CMK (cell line): ENCODE data around the gene RABAC1.
"Not testable (repeated sequence)": the region's sequence is repeated elsewhere in the genome, so short reads cannot be mapped to it uniquely, and the experiment has no call there.

Source experiments
- DNase-seq: peaks from one replicate; pipeline ENCODE4 v3.0.0-alpha.2; 2010; ENCODE audit warnings: low read depth

Gene RABAC1

GRCh38 chr19:41945135-41945766, 13.9 kb downstream of the RABAC1 start:
- DNase-seq: no peak

- no peak for DNase-seq
These were observed 14.8 kb downstream of the RABAC1 start for GRCh38 chr19:41944336-41944735.

GRCh38 chr19:41941410-41942202, 17.5 kb downstream of the RABAC1 start:
- DNase-seq: no peak

DNA sequence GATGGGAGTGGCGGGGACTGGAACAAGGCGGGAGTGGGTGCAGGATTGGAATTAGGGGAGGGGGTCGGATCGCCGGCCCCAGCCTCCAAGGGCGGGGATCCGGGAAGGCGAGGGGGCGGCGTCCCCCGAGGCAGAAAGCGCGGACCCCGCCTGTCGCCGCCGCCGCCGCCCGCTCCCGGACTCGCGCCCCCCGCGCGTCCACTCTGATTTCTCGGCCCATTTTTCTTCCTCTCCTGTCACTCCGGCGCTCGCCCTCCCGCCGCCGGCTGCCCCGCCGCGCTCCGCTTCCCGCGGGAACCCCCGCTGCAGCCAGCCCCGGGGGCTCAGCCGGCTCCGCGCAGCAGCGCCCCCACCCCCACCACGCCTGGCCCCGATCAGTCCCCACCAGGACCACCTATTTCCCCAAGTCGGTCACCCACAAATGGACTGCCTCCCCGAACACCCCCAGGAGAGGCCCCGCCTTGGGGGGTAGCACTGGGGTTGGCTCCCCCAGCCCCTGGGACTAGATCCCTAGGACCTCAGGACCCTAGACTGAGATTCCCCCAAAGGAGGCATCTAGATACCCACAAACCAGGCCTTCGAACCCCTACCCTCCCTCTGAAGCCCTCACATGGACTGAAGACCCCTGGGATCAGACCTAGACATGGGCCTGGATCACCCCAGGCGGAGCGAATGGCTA, 18.3 kb downstream of the RABAC1 start:
- no peak for DNase-seq

GRCh38 chr19:41939861-41940730, 19.0 kb downstream of the RABAC1 start:
- DNase-seq: no peak

- DNase-seq: not testable (repeated sequence)
These were observed 19.9 kb downstream of the RABAC1 start for GRCh38 chr19:41939209-41939608.

- DNase-seq: no peak
These were observed 21.3 kb downstream of the RABAC1 start for GRCh38 chr19:41937525-41938468.

GRCh38 chr19:41936961-41937360, 22.2 kb downstream of the RABAC1 start:
- no peak for DNase-seq

- no peak for DNase-seq
These were observed 22.7 kb downstream of the RABAC1 start for GRCh38 chr19:41936416-41936850.

DNA sequence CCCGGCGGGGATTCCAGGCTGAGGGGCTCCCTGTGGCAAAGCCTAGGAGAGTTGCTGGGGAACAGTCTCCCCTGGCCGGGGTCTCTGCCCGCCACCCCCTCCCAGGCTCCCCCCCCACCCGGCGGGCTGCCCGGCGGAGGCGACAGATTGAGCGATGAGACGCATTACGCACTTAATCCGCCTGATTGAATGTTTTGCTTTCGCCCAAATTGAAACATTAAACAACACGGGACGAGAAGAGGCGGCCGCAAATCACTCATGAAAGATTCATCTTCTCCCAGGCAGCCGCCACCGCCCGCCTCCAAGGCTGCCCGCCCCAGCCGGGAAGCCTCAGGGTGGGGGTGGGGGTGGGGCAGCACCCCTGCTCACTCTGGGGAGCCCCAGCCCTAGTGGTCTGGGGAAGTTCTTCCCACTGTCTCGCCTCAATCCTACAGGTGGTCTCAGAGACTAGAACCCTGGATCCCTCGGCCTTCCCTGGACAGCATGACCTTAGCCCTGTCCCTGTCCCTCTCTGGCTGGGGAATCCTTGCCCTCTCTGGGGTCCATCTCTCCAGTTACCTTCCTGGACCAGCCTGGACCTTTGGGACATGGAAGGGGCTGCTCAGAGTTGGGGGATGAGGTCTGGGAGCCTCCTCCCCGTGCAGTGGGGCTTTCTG, 23.2 kb downstream of the RABAC1 start:
- DNase-seq: no peak

GRCh38 chr19:41934849-41935374, 24.2 kb downstream of the RABAC1 start:
- no peak for DNase-seq

DNA sequence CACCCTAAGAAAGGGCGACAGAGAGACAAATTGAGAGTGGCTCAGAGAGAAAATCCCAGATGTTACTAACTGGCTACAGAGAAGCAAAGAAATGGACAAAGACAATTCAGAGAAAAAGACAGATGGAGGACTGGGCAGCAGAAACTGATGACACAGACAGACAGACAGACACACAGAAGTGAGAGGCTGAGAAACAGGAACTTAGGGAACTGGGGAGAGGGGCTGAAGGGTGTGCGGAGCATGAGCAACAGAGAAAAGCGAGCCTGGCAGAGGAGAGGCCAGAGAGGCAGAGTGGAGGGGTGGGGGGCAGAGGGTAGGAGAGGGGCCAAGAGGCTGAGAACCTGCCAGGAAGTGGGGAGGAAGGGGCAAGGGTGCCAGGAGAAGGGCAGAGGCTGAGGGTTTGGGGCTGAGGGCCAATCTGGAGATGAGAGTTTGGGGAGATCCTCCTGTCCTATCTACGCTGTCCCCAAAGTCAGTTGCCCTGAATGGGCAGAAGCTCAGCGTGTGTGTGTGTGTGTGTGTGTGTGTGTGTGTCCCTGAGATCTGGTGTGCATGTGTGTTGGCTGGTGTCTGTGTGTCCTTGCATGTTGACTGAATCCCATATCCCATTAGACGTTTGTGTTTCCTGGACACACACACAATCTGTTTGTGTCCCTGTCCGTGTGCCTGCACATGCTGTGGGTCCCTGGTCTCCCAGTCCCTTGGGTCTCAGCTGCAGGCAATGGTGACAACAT, 25.3 kb downstream of the RABAC1 start:
- no peak for DNase-seq

DNA sequence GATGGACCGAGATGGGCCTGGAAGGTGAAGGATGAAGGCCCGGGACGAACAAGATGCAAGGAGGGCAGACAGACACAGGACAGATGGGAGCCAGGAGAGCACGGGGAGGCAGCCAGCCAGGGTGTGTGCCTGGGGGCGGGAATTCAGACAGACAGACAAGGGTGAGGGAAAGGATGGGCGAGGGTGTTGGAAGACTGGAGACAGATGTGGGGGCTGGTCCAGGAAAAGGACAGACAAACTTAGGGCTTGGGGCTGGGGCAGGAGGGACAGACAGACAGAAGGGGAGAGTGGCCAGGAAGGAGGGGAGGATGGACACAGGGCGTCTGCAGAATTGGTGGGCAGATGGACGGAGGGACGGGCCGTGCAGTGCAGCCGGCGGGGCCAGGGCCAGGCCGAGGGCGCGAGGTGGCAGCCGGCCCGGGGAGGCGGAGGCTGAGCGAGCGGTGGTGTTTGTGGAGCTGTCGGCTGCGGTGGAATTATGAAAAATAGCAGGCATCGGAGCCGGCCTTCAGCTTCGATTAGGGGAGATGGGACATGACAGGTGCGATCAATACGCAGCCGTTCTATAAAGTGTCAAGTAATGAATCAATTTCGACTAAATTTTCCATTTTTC, 26.3 kb downstream of the RABAC1 start:
- no peak for DNase-seq

- no peak for DNase-seq
These were observed 26.8 kb downstream of the RABAC1 start for GRCh38 chr19:41932259-41932719.

GRCh38 chr19:41930926-41931592, 28.1 kb downstream of the RABAC1 start:
- no peak for DNase-seq

DNA sequence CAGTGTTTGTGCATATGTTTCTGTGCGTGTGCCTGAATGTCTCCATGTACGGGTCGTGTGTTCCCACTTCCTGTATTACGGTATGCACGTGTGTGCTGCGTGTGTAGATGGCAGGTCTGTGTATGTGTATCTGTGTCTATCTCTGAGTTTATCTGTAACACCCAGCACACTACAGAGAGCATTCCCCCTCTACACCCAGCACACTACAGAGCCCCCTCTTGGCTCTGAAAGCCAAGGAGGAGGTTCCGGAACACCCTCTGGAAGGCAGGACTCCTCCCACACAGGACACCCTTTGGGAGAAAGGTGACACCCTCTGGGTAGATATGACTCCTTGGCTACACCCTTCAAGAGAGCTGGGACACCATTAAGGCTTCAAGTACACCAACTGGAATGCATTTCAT, 28.8 kb downstream of the RABAC1 start:
- DNase-seq: no peak

DNA sequence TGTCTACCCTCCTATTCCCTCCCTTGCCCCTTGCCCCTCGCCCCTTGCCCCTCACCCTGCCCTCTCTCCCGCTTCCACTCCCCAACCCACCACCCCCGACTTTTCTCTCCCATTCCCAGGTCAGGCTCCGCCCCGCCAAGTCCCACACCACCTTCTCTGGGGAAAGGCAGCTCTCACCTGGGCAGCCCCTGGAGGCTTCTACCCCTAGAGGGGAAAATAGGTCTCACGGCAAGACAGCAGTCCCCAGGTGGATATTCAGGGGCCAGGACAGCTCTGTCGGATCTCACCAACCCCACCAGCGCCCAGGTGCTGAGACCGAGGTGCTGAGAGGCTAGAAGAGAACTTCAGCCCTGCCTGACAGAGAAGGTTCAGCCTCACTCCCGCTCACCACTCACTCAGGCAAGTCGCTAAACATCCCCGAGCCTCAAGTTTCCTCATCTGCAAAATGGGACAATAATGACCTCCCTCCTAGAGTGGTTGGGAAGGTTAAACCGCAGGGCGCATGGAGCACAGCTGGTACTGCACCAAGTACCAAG, 29.5 kb downstream of the RABAC1 start:
- no peak for DNase-seq
